ENCODE measurements around the gene TMOD2.
A peak's percentile ranks its signal among the peaks of the same experiment; 100 is the strongest.

TMOD2 gene

DNA sequence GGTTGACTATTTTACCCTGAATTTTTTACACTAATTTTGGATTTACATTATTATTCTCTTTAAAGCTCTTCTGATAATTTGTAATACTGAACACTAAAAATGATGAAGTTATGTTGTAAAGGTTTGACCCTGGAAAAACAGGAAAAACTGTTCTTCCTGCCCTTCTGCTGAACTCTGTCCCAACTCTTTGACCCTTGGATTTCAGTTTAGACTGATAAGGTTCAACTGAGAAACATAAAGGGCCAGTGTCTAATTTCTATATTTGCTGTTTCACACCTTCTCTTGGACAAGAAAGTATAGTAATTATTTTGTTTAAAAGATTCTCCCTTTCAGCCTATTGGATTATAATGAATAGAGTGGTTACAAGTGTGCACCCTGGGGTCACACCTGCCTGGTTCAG is 65.2 kb downstream of the TMOD2 start:
- no peak for DNase-seq (ENCODE audit: low read depth, low spot score)

DNA sequence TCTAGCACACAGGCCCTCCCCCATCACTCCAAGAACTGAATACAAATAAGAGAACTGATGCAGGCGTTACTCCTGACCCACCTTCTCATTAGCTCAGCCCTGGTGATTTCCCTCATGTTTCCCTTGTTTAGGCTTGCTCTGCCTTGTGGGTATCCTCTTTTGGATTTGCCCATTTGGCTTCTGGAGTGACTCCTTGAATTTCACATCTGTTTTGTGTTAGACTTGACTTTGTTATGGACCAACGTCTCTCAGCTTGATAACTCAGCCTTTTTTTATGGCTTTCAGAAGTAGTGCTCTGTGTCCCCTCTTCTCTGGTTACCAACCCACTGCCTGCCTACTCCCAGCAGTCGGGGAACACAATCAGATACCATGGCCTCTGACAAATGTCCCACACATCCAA is 66.8 kb downstream of the TMOD2 start:
- no peak for DNase-seq (ENCODE audit: low read depth, low spot score)

DNA sequence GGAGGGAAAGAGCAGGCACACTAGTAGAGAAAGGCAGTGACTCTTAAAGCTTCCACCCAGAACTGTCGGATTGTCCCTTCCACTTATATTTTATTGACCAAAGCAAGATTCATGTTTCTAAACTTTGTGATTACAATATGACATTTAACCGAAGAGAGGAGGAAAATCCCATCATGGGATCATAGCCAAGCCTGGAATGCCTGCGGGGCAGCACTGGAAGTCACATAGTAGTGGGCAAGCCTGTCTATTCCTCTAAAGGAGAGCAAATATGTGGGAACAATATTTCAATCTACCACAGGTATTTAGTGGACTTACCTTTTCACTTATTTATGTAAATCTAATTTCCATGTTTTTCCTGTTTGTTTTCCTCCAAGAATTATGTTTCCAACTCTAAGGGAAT is 74.3 kb downstream of the TMOD2 start:
- DNase-seq (ENCODE audit: low read depth, low spot score) = no peak

DNA sequence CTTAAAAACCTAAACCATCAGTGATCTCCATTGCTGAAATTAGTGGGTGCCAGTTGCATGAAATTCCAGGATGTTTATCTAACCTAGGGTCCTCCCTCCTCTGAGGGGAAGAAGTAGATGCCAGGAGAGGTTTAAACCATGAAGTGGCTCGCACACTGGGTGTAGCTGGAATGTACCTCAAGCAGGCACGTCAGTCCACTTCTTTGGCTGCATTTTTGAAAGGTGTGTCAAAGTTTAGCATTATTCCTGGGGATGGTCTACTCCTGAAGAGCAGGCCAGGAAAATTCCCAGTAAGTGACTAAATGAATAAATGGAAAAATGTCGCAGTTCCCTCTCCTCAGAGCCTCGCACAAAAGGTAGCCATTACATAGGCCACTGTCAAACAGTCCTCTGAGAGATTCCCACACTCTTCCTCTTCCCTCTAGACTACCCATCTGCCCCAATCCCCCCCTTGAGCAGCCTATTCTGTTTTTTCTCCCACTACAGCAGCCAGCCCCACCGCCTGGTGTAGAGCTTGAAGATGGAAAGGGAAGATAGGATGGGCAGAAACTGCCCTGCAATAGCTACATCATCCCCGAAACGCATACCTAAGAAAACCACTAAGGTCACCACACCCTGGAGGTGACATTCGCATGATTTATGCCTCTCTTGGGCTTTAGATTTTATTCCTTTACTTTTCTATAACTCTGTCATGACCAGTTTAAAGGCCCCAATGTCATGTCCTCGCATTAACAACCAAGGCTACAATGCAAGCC is 77.4 kb downstream of the TMOD2 start:
- DNase-seq (ENCODE audit: low read depth, low spot score) = no peak

DNA sequence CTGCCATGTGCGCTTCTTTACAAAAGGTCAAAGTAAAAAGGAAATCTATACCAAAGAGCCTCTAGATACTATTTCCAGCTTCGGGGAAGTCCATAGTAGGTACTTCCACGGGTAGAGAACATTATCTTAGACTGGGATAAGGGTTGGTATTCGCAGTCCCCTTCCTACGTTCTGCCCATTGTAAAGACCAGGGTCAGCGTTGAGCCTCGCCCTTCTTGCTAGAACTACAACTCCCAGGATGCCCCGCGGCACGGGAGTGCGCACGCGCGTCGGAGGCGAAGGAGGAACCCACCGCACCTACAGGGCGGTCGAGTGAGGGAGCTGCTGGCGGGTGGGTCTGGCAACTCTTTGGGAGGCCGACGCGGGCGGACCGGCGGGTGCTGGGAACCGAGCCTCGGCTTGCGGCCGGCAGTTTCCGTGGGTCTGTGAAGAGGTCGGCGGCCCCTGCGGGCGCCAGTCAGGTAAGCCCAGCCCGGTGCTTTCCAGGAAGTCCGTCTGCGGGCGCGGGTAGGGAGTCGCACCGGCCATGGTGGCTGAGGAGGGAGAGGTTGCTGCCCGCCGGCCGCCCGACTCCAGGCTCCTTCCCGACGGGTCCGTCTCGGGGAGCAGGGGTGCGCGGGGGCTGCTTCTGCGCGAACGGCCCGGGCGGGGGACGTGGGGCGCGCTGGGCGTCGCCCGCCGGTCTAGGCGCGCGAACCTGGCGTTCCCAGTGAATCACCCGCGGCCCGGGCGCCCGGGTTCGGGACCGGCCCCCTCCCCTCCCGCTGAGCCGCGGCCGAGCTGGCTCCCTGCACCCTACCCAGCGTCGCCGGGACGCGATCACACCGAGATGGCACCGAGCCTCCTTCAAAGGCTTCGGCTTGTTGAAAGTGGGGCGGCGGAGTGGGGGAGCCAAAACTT is 78.2 kb downstream of the TMOD2 start, which contains the start of gene TMOD3:
Gene TMOD3 (plus strand): TSS at position 278 of the 900 bp plus-strand sequence. CDS start 33,232 bp downstream, outside the sequence.
- peak; percentile 50 for DNase-seq (ENCODE audit: low read depth, low spot score)

DNA sequence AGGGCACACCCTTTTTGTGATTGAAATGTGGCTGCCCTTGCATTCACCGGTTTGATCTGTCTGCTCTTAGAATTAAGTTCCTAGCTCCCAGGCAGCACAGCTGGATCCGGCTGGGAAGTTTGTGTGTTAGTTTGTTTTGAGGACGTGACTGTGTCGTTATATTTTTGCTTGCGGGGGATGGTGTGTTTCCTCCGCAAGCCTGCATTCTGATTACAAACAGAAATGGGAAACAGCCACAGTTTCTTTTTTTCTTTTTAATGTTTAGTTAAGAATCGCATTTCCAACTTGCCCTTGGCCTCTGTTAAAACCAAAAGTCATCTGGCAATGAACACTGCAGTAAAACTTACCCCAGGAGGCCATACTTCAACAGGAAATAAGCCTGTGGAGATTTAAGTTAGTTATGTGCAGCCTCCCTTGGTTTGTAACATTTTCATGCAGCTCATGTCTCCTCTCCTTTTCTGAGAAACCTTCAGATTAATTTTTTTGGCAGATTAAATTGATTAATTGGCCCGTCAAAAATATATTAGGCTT is 78.9 kb downstream of the TMOD2 start:
- no peak for DNase-seq (ENCODE audit: low read depth, low spot score)

DNA sequence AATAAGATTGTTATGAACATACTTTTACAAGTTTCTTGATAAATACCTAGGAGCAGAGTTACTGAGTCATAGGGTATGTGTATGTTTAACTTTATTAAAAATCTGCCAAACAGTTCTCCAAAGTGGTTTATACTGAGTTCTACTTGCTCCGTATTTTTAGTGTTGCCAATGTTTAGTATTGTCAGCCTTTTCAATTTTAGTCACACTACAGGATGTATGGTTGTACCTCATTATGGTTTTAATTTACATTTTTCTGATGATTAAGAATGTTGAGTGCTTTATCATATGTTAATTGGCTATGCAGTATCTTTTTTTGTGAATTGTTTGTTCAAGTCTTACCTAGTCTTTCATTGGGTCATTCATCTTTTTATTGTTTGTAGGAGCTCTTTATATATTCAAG is 82.4 kb downstream of the TMOD2 start:
- no peak for DNase-seq (ENCODE audit: low read depth, low spot score)

DNA sequence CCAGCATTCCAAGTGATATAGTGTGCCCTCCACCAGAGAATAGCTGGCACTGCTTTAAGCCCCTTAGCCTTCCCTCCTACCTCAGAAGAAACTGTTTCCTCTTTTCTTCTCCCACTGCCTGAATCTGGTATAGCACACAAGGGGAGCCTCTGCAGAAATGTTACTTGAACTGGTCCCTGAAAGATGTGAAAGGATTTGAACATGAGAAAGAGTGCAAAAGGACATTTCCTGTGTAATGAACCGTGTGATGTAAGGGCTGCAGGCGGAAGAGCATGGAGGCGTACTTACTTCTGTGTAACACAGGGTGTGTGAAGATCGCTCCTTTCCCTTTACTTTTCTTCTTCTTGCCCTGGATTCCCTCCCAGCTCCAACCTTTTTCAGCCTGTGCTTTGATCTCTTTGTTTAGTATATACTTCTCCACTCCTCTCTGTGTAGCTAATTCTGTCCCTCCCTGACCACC is 86.4 kb downstream of the TMOD2 start:
- no peak for DNase-seq (ENCODE audit: low read depth, low spot score)

DNA sequence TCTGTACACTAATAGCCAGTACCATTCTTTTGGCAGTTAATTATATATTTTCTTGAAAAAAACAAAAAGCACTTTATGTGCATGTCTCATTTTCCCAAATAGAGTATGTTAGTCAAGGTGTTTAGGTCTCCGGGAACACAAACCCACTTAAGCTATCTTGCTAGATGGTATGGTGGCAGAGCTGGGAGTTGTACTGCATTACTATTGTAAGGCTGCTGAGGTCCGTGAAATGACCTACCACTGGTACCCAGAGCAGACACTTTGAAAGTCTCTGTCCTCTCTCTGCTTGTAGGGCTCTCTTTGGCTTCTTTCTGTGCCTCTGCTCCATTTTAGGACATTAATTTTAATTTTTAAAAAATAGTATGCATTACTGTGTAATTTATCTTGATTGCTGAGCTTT is 86.9 kb downstream of the TMOD2 start:
- no peak for DNase-seq (ENCODE audit: low read depth, low spot score)

DNA sequence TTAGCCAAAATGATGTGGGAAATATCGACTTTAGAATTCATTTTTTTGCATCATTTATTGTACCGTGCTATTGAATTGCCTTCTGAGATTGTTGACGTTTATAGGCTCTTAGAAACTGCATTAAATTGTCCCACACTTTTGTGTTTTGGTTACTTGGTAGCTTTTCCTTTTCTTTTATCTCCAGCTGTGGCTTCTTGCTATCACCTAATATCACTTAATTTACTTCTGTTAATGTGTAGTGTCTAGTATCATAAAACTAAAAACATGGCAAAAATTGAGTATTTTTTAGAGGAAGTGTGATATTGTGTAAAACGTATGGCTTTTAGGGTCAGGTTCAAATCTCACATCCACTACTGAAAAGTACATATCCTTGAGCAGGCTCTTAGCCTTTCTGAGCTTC is 89.3 kb downstream of the TMOD2 start:
- no peak for DNase-seq (ENCODE audit: low read depth, low spot score)

DNA sequence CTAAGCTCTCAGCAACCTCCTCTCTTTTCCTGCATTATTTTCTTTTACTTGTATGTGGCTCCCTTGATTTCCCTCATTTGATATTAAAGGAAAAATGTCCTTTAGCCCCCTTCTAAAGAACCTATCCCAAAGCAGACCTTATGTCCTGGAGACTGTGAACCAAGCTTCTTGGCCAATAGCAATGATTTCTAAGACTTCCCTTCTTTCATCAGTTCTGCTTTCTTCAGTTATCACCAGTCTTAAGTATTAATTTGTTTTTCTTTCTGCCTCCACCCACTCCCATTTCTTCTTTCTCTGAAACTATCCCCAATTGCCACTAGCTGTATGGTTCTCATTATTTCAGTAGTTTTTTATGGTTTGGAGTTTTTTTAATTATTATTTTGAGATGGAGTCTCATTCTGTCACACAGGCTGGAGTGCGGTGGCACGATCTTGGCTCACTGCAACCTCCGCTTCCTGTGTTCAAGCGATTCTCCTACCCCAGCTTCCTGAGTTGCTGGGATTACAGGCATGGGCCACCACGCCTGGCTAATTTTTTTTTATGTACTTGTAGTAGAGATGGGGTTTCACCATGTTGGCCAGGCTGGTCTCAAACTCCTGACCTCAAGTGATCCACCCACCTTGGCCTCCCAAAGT is 90.1 kb downstream of the TMOD2 start:
- DNase-seq (ENCODE audit: low read depth, low spot score) = no peak

DNA sequence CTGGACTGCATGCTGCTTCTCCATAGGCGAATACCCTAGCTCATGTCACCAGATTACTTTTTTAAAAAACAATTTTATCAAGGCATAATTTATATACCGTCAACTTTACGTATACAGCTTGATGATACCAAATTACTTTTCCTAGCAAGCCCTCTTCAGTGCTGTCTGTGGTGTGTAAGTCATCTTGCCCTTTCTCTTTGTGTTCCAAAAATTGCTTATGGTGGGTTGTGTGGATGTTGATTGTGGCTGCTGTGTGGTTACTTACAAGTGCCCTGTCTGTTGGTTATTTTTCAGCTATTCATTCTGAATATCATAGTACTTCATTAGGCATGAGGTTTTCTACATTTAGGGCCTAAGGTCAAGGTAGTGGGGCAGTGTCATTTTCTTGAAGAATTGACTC is 90.9 kb downstream of the TMOD2 start:
- DNase-seq (ENCODE audit: low read depth, low spot score) = no peak

DNA sequence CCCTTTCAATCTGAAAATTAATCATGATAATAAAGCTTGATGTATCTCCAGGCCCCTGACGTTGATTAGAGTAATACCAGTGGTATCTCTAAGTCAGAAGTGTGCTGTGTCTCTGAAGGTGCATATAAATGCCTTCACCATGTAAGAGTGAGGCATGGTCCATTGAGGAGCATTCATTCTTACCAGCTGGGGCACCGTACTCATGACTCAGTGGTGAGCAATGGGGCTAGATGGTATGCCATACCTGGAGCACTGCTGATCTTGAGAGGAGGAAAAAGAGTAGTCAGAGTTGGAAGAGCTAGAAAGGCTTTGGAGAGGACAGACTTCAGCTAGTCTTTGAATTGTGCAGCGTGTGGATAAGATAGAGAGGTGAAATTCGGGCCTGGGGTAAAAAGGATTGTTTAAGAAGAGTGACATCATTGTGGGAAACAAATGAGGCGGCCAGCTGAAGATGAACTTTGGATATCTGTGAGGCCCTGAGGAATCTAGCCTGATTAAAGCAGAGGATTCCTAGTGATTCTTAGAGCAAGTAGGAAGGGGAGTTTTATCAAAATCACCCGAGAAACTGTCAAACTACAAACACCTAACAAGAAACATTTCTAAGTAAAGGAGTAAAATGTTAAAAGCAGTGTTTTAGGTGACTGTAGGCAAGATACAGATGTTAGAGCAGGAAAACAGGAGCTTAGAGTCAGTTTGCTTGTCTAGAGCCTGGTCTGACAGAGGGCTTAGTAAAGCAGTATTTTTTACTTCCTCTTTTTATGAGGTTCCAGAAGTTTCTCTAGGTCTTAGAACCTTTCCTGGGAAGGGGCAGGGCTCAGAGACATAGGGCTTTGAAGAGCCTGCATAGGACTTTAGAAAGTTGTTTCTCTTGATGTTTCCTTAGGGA is 91.7 kb downstream of the TMOD2 start:
- DNase-seq (ENCODE audit: low read depth, low spot score) = no peak

DNA sequence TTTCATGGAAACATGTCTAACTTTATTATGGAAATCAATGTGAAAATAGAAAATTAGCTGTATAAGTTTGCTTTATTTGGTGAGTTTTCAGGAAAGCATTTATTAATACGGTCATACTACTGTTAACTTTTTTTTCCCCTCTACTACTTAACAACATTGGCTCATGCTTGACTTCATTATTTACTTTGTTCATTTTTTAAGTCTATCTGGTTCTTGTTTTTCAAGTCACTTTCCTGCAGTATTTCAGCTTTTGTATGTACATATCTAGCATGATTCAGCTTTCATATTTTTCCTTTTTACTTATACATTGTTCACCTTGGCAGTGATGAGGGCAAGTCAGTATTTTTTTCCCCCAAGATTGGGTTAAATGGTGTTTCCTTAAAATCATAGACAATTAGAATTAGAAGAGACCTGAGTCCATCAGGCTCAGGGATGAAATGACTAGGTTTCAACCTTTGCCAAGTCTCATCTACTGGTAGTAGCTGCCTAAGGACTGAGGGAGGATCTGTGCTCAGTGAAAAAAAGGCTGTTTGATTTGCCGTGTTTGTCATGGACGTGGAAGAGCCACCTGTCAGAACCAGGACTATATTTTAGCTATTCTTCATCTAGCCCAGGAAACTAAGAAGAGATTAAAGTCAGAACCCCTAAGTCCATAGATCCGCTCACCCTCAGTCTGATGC is 93.5 kb downstream of the TMOD2 start:
- DNase-seq (ENCODE audit: low read depth, low spot score) = no peak

DNA sequence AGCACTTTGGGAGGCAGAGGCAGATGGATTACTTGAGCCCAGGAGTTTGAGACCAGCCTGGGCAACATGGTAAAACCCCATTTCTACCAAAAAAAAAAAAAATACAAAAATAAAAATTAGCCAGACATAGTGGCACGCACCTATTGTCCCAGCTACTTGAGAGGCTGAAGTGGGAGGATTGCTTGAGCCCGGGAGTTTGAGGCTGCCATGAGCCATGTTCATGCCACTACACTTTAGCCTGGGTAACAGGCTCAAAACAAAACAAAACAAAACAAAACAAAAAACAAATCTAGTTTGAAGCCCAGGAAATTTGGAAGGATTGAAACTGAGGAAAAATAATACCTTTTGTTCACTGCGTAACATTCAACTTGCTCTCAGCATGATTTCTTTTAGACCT is 94.7 kb downstream of the TMOD2 start:
- DNase-seq (ENCODE audit: low read depth, low spot score) = no peak

DNA sequence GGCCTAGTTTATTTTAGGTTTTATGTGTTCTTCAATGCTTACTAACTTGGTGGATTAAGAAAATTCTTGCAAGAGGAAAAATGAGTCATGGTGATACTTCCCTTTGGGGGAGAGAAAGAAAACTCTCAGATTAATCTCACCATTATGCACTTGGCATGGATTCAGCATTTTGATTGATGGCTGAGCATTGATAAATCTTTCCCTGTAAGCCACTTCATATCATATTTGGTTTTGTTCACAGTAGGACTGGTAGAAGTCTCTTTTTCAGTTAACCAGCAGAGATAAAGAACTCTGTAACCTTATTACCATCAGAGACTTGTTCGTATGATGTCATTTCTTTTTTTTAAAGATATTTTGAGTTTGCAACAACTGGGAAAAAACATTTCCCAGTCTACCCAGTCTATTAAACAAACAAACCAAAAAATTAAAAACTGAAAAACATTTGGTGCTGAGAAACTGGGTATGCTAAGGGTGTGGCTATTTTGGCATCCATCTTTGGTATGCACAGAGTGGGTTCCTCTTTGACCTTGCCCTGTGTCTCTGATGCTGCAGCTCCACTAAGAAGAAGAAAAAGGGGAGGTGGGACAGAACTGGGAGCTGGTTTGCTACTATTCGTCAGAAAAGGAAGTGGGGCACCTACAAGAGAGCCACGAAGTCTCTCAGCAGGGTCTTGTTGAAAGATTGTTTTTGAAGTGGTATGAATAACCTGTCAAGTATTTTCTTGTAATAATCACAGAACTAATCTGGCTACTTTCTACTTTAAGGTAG is 95.2 kb downstream of the TMOD2 start:
- no peak for DNase-seq (ENCODE audit: low read depth, low spot score)

DNA sequence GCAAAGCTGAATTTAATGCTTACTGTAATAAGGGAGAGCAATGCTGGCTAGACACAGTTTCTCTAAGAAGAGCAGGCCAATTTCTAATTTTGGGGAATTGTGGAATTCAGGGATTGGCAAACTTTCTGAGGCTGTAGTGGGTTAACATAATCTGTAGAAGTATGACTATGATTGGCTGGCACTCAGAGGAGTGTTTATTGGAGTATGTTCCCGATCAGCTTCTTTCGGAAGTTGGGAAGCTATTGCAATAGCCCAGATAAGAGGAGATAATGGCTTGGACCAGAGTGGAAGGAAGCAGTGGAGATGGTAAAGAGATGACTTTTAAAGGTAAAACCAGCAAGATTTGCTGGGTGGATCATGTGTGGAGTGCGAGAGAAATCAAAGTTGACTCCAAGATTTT is 97.4 kb downstream of the TMOD2 start:
- DNase-seq (ENCODE audit: low read depth, low spot score) = no peak

DNA sequence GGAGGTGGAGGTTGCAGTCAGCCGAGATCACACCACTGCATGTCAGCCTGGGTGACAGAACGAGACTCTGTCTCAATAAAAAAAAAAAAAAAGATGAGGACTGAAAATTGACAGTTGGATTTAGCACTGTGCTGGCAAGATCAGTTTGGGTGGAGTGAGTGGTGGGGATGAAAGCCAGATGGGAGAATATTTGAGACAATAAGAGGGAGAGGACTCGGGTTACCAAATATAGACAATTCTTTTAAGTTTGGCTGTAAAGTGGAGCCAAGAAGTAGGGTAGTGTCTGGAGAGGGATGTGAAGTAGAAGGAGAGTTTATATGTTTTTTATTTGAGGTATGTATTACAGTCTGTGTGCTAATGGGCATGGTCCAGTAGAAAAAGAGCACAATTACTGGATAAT is 98.5 kb downstream of the TMOD2 start:
- no peak for DNase-seq (ENCODE audit: low read depth, low spot score)

DNA sequence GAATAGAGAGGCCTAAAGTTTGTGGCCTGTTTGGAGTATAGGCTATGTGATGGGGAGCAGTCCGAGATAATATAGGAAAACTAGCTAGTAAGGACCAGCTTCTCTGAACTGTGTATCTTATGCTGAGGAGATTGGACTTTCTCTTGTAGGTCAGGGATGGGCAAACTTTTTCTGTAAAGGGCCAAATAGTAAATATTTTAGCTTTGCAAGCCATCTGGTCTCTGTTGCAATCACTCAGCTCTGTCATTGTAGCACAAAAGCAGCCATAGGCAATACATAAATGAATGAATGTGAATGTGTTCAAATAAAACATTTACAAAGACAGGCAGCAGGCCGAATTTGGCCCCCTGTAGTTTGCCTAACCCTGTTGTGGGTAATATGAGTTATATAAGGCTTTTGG is 102.6 kb downstream of the TMOD2 start:
- no peak for DNase-seq (ENCODE audit: low read depth, low spot score)

DNA sequence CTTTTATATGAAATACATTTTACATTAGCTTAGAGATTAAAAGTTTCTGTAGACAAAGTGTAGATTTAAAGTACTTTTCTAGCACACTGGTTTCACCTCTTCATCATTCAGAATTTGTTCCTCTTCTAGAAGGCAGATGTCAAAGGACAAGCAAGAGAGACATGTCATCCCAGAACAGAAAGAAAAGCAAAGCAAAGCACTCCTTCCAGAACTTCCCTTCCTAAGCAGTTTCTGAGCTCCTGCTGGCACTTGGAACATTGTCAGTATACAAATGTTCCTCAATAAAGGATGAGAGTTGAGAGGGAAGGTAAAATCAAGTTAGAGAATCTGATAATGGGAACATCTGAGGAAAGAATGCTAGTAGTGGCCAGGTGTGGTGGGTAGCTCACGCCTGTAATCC is 104.2 kb downstream of the TMOD2 start:
- no peak for DNase-seq (ENCODE audit: low read depth, low spot score)
